DMS 273 treated with DMSO at 0.1 percent for 48 hours (cell line): Measurements from ENCODE around the gene ZFR2.
"Not testable (repeated sequence)": the region's sequence is repeated elsewhere in the genome, so short reads cannot be mapped to it uniquely, and the experiment has no call there.

Source experiments
- DNase-seq: peaks from one replicate; lab custom pipeline; 2025; lab: John Stamatoyannopoulos, UW

The ZFR2 gene

DNA sequence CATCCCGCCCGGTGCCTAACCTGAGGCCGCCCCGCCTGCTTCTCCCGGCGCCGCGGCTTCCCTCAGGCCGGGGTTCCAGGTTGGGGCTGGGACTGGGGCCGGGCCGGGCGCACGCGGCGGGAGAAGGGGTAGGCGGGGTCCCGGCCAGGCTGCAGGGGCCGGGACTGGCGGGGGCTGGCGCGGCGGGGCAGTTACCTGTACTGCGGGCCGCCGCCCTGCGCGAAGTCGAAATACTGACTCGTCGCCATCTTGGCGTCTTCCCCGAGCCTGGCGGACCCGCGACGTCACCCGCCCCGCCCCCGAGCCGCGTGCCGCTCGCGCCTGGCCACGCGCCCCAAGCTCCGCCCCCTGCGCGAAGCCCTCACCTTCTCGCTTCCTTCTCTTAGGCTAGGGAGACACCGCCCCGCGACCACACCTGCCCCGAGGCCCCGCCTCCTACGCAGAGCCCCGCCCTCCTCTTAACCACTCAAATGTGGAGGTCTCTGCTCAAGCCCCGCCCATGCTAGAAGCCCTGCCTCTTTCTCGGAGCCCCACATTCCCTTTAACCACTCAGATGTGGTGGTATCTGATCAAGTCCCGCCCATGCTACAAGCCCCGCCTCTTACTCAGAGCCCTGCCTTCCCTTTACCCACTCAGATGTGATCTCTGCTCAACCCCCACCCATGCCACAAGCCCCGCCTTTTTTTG, at the start of gene ZFR2:
TSS of gene ZFR2 (minus strand) at position 269 of the 687 bp plus-strand sequence. CDS start at position 248, 21 bp downstream.
- no peak for DNase-seq

DNA sequence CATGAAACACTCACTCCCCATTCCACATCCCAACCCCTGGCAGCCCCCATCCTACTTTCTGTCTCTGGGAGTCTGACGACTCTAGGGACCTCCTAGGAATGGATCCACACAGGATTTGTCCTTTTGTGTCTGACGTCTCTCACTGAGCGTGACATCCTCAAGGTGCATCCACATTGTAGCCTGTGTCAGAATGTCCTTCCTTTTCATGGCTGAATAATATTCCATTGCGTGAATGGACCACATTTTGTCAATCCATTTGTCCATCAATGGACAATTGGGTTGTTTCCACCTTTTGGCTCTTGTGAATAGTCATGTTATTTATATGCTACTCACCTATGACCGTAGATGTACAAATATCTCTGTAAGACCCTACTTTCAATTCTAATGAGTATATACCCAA, 47.2 kb upstream of the ZFR2 start:
- DNase-seq: no peak

DNA sequence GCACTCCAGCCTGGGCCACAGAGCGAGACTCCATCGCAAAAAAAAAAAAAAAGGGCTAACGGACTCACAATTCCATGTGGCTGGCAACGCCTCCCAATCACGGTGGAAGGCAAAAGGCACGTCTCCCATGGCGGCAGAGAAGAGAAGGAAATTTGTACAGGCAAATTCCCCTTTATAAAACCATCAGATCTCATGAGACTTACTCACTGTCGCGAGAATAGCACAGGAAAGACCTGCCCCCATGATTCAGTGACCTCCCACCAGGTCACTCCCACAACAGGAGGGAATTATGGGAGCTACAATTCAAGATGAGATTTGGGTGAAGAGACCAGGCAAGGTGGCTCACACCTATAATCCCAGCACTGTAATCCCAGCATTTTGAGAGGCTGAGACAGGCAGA, 45.4 kb upstream of the ZFR2 start:
- DNase-seq: no peak

DNA sequence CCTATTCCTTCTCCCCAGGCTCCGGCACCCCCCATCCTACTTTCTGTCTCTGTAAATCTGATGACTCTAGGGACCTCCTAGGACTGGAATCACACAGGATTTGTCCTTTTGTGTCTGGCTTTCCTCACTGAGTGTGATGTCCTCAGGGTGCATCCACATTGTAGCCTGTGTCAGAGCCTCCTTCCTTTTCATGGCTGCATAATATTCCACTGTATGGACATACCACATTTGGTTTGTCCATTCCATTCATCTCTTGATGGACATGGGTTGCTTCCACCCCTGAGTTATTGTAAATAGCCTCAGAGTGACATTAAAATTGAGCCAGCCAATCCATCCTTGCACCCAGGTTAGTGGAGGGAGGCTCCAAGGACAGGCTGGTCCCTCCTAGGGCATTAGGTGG, 41.3 kb upstream of the ZFR2 start:
- DNase-seq: no peak

DNA sequence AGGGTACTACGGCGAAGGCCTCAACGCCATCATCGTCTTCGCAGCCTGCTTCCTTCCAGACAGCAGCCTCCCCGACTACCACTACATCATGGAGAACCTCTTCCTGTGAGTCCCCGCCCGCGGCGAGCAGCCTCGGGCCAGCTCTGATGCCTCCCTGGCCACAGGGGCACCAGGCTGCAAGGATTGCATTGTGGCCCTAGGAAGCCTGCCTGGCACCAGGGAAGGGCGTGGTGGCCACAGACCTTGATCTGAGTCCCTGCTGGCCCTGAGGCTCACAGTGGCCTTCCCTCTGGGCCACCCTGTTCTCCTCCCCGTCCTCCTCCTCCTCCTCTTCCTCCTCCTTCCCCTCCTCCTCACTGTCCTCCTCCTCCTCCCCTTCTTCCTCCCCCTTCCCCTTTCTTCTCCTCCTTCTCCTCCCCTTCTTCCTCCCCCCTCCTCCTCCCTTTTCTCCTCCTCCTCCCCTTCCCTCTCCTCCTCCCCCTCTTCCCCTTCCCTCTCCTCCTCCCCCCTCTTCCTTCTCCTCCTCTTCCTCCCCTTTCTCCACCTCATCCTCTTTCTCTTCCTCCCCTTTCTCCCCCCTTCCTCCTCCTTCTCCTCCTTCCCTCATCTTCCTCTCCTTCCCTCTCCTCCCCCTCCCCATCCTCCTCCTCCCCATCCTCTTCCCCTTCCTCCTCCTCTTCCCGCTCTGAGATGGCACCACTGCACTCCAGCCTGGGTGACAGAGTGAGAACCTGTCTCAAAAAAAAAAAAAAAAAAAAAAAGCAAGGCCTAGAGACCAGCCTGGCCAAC, 39.6 kb upstream of the ZFR2 start:
- DNase-seq: no peak

DNA sequence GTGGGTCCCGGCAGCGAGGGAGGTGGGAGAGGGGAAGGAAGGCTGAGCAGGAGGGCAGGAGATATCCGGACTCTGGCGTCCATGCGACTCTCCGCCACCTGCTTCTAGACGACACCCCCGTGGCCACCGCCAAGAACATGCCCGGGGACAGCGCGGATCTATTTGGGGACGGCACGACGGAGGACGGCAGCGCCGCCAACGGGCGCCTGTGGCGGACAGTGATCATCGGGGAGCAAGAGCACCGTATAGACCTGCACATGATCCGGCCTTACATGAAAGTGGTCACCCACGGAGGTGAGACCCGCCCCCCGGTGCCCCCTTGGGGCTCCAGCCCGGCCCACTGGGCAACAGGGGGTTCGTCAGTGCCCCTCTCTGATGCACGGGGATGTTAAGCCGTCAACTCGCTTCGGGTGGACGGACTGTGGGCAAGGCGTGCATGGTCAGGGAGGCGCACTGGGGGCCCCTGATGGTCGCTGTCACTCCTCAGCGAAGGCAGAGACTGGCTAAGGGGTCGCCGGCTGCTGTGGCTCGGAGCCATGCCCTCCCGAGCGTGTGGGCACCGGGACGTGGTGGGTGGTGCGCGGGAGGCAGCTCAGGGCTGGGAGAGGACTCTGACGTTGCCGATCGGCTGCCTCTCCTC, 38.9 kb upstream of the ZFR2 start:
- no peak for DNase-seq

DNA sequence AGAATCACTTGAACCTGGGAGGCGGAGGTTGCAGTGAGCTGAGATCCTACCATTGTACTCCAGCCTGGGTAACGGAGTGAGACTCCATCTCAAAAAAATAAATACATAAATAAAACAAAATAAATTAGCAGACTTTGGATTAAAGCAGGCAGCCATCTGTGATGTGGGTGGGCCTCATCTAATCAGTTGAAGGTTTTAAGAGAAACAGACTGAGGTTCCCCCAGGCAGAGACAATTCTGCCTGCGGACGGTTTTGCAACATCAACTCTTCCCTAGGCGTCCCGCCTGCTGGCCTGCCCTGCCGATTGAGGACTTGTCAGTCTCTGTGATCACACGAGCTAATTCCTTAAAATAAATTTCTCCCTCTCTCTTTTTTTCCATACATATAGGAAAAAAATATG, 35.4 kb upstream of the ZFR2 start:
- DNase-seq: no peak

DNA sequence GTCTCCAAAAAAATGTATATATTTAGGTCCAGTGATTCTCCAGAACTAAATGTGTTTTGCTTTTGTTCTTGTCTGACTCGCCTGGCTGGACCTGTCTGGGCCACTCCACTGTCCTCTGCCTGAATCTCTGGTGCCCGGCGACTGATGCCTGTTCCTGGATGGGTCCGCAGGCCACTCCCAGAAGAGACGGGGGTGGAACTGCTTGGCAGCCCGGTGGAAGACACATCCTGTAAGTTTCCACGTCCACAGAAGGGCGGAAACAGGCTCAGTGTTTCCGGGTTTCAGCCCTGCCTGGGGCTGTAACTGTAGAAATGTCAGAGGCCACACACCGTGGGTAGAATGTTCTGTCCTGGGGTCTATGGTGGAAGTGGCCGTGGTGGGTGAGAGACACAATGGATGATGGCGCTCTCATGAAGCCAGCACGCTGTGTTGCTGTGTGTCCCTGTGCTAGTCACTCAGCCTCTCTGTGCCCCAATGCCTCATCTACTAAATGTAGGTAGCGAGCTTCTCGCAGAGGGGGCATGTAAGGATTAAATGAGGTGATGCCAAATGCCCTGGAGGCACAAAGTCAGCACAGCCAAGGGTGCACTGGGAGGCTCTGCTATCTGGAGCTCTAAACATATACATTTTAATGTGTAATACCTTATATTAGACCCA, 33.6 kb upstream of the ZFR2 start:
- no peak for DNase-seq

DNA sequence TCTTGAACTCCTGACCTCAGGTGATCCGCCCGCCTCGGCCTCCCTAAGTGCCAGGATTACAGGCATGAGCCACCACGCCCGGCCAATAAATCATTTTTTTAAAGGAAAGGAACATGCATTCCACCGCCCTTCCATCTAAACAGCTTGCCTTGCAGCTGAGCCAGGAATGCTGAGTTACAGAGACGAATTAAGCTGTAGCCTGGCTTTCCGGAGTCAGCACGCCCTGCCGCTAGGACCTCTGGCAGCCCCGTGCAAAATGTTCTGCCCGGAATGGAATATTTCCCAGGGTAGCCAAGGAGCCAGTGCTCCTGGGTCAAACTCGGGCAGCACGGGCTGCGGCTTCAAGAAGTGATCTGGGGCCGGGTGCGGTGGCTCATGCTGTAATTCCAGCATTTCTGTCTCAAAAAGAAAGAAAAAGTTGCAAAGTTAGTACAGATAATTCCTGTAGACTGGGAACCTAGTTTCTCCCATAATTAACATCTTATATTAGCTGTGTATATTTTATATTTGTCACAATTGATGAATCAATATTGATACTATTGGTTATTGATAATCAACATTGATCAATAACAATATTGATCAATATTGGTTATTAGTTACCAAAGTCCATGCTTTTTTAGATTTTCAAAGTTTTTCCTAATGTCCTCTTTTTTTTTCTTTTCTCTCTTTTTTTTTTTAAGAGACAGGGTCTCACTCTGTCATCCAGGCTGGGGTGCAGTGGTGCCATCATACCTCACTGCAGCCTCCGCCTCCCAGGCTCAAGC, 30.9 kb upstream of the ZFR2 start:
- DNase-seq: no peak

DNA sequence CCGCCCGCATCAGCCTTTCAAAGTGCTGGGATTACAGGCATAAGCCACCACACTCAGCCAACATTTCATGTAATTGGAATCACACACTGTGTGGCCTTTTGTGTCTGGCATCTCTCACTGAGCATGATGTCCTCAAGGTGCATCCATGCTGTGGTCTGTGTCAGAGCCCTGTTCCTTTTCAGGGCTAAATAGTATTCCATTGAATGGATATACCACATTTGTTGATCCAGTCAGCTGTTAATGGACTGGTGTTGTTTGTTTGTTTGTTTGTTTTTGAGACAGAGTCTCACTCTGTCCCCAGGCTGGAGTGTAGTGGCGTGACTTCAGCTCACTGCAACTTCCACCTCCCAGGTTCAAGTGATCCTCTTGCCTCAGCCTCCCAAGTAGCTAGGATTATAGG, 29.6 kb upstream of the ZFR2 start:
- no peak for DNase-seq

DNA sequence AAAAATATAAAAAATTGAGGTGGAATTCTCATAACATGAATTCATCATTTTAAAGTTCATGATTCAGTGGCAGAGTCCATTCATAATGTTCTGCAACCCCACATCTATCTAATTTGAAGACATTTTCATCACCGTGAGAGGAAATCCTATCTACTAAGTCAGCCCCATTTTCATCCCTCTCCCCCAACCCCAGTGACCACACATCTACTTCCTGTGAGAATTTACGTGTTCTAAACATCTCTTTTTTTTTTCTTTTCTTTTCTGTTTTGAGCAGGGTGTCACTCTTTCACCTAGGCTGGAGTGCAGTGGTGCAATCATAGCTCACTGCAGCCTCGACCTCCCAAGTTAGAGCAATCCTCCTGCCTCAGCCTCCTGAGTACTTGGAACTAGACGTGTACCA, 29.1 kb upstream of the ZFR2 start:
- no peak for DNase-seq

DNA sequence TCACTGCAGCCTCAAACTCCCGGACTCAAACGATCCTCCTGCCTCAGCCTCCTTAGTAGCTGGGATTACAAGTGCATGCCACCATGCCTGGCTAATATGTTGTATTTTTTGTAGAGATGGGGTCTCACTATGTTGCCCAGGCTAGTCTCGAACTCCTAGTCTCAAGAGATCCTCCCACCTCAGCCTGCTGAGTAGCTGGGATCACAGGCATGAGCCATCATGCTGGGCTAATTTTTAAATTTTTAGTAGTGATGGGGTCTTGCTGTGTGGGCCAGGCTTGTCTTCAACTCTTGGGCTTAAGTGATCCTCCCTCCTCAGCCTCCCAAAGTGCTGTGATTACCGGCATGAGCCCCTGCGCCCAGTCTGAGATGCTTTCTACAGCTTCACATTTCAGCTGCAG, 26.9 kb upstream of the ZFR2 start:
- no peak for DNase-seq

DNA sequence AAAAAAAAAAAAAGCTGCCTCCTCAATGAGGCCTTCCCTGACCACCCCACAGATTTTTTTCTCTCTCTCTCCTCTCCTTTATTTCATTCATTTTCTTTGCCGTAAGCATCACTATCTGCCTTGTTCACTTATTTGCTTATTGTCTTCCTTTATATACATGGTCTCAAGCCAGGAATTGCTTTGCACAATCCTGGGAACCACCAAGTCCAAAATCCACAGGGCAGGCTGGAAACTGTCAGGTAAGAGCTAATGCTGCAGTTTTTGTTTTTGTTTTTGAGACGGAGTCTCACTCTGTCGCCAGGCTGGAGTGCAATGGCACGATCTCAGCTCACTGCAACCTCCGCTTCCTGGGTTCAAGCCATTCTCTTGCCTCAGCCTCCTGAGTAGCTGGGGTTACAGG, 26.1 kb upstream of the ZFR2 start:
- DNase-seq: not testable (repeated sequence)

DNA sequence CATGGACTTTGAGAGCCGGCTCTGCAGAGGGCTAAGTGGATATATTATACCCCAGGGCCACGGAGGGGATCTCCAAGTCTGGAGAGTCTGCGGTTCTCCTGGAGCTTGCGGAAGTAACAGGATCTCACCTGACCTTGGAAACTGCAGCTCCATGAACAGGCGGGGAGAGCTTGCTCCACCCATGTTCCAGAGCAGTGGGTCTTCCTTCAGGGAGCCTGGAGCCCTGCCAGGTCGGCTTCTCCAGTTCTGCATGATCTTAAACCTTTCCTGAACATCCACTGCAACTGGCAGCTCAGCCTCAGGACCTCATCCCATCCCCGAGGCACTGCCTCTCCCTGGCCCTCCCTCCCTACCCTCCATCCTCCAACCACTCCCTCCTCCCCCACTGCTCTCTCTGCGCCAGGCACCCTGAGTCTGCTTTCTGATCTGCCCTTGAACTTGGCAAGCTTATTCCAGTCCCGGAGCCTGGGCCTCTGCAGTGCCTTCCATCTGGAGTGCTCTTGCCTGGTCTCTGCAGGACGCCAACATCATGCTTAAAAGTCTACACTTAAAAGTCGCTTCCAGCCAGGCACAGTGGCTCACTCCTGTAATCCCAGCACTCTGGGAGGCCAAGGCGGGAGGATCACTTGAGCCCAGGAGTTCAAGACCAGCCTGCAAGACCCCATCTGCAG, 24.8 kb upstream of the ZFR2 start:
- DNase-seq: no peak

DNA sequence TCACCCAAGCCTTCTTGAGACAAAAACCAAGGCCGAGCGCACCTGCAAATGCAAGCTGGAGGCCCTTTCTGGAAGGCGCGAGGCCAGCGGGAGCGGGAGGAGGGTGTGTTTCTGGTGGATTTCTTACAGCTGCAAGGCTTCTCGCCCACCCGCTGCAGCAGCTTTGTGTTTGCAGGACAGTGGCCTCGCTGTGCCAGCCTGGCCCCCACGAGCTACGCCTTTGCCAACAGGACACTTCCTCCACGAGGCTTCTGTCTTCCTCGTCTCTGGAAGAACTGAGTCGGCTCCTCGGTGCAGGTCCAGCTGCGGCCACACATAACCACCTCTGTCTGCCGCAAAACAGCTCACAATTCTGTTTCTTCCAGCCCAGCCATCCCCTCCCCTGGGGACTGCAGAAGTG, 21.8 kb upstream of the ZFR2 start:
- no peak for DNase-seq

DNA sequence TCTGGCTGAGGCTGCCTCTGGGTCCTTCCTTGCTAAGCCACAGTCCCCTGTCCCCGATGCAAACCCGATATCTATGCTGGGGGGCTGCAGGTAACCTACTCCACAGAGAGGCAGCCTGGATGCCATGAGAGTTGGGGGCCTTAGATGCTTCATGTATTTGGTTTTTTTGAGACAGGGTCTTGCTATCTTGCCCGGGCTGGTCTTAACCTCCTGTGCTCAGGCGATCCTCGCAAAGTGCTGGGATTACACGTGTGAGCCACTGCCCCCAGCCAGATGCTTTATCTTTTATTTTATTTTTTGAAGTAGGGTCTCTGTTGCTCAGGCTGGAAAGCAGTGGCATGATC, 13.2 kb upstream of the ZFR2 start:
- no peak for DNase-seq

DNA sequence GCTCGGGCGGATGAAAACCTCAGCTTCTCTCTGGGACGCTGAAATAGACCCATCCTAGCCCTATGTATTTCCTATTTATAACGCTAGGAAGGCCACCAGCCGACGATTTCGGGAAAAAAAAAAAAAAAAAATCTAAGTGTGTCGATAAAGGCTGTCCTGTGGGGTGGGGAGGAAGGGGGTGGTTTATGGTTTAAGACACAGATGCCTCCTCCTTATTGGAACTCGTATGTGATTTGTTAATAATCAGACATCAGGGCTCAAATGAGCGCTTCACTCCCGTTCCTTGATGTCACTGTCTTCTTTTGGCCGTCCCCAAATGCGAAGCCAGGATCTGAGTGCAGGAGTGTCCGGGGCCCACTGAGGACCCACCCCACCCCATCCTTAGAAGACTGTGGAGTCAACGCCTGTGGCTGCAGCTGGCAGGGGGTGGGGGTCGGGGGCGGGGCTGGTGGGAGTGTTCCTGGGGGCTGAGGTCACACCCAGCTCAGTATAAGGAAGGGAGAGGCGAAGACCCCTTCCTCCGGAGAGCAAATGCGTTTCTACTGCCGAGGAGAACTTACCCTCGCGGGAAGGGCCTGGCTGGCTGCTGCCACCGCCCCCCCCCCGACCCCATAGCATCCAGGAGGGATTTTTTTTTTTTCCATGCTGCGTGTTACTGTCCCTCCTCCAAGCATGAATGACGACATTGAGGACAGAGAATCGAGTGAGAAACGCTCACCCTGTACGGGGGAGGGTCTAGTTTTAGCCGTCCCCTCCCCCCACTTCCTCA, 12.6 kb upstream of the ZFR2 start:
- no peak for DNase-seq

DNA sequence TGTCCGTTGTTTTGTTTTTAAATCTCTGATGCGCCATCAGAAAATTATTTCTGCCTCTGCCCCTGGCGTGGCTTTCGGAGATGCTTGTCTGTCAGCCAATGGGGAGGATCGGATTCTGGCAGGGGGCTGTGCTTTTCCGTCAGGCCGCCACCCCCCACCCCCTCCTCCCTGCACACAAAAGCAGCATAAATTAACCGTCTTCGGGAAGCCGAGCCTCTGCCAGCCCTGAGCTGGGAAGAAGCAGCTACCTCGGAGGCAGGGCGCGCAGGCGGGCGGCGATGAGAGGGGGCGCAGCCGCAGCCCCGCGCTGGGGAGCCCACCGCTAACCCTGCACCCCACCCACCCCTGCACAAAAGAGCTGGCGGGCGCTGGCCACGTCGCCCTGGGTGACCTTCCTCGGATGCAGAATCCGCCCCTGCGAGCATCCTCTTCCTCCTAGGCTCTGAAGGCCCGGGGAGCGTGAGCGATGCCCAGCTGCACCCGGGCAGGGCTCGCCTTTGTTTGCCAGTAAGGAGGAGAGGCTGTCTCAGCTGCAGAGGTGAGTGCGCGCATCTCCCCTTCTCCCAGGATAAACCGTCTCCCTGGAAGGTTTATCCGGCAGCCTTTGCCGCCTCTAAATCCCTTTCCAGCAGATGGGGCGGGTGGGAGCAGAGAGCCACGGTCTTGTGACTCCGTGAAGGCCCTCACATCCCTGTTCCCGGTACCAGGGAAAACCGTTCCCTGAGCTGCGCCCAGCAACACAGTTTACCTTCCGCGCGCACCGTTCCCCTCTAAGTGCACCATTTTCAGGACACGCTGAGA, 11.8 kb upstream of the ZFR2 start, which contains the start of gene ATCAY:
TSS of gene ATCAY (plus strand) at position 215 of the 801 bp plus-strand sequence. CDS start 5,083 bp downstream, outside the sequence.
- DNase-seq: peak; percentile 60

DNA sequence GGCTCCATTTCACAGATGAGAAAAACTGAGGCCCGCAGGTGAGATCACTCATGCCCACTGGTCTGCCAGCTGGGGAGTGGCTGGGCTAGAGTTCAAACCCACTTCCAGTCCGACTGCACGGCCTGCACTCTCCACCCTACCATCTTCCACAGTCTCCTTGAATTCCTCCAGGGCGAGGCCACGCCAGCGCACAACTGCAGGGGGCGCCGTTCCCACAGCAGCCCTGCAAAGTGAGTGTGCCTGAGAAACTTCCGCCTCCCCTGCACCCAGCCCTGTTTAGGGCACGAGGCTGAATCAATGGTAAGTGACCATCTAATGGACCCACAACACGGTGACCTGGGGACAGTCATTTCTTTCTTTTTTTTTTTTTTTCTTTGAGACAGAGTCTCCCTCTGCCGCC, 10.8 kb upstream of the ZFR2 start:
- DNase-seq: no peak

DNA sequence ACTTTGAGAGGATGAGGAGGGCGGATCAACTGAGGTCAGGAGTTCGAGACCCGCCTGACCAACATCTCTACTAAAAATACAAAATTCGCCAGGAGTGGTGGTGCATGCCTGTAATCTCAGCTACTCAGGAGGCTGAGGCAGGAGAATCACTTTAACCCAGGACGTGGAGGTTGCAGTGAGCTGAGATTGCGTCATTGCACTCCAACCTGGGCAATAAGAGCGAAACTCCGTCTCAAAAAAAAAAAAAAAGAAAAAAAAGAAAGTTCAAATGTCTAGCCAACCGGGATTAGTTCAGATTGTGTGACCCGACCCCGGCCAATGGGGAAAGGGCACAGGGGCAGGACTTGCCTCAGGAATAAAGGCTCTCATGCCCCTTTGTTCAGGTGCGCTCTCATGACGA, 5.9 kb upstream of the ZFR2 start:
- DNase-seq: not testable (repeated sequence)
